SK-N-MC (cell line): ENCODE measurements around the gene PAN2.

Experiments
- DNase-seq: peaks from one replicate; pipeline ENCODE4 v3.0.0-alpha.2; 2011; ENCODE audit warnings: low read depth, low spot score
- H3K27ac ChIP-seq: fragments of 200-600 bp; sonication (generic); 2 replicates; pipeline ENCODE4 v1.5.1; 2016; ENCODE audit warnings: mixed run types
- H3K36me3 ChIP-seq: fragments of 200-600 bp; sonication (generic); 2 replicates; pipeline ENCODE4 v1.6.1; 2017; ENCODE audit warnings: antibody characterized with exemption, low read length, mixed read lengths; ENCODE audit not compliant: insufficient read depth
- H3K4me3 ChIP-seq: fragments of 200-600 bp; sonication (generic); 2 replicates; pipeline ENCODE4 v1.5.1; 2016
- H3K9ac ChIP-seq: fragments of 200-600 bp; sonication (generic); 2 replicates; pipeline ENCODE4 v1.8.0; 2017; ENCODE audit warnings: mixed run types, mixed read lengths; ENCODE audit not compliant: insufficient read length
- H3K9me3 ChIP-seq: fragments of 200-600 bp; sonication (generic); 2 replicates; pipeline ENCODE4 v1.6.1; 2017; ENCODE audit warnings: low read depth, mild to moderate bottlenecking, antibody characterized with exemption, low read length, moderate library complexity, mixed read lengths
- EZH2 ChIP-seq: fragments of 200-600 bp; sonication (generic); IDR thresholded peaks from one replicate; pipeline ENCODE4 v1.6.1; 2017; ENCODE audit warnings: antibody characterized with exemption
- FOXP2 ChIP-seq: optimal IDR thresholded peaks from 2 replicates; pipeline ENCODE3; 2011; ENCODE audit warnings: mild to moderate bottlenecking, moderate library complexity; ENCODE audit not compliant: insufficient read depth; ENCODE audit errors: extremely low read length, control extremely low read depth
- POLR2AphosphoS5 ChIP-seq: IDR thresholded peaks from 2 replicates; pipeline ENCODE4 v1.6.1; 2012; ENCODE audit warnings: mild to moderate bottlenecking, low read depth, low read length, borderline replicate concordance

PAN2 gene

DNA sequence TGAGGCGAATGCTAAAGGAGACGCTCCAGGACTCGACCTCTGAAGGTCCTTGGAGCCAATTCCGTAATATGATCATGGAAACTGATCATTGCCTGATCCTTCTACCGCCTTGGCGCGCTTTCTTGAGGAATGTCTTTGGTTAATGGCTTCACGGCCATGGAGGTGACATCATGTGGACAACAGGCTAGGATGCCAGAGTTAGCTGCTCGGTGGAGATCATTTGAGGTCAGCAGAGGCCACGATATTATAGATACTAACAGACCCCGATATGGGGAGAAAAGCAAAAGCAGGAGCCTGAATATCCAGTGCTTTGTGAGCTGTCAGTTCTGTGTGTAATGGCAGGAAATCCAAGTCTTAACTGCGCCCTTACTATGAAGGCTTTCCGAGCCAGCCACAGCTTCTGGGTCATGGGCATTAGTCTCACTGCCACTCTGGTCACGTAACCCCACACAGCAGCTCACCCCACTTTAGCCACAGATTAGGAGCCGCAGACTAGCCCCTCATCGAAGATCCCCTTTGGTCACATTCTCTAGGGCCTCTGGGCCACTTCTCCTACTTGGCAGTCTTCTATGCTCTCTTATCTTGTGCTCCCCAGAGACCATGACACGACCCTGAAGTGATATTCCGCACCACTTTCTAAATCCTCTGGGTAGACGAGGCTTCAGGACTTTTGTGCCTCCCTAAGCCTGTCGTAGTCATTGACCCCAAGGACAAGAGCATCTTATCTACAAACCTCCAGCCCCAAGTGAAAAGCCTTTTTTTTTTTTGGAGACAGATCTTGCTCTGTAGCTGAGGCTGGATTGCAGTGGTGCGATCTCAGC, 32.9 kb downstream of the PAN2 start:
- peaks cover 38% of the 10 kb centered on the region for H3K36me3 ChIP-seq
- H3K9ac ChIP-seq, result peak overlapping the region; percentile 79

DNA sequence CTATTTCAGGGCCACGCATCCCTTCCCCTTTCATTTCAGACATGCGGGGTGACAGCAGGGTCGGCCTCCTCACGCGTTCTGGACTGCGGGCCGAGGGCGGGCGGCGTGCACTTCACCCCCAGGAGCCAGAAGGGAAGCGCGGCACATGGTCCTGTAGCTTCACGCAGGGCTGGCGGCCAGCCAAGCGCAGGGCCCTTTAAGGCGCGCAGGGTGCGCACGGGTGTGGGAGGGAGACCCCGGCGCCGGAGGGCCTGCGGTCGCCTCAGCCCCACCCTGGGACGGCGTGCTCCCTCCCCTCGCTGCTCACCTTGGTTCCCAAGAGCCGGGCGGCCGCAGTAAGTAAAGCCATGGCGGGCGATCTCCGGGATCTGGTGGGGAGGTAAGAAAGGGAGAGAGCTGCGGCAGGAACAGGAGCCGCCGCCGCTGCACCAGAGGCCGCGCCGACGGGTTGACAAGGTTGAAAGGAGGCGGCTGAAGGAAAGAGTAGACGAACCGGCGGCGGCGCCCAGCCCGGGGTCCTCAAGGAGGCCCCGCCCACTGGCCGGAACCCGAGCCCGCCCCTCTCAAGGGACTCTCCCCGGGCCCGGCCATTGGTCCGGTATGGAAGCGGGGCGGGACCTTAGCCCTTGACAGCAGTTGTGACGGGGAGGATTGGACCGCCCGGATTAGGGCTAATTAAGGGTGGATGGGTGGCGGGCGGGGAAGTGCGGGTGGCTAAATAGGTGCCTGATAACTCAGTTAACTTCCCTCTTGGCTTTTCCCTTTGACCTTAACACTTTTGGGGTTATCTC, 33.8 kb downstream of the PAN2 start, which contains the start of gene CS:
TSS of gene CS (minus strand) at position 478 of the 791 bp plus-strand sequence. CDS start at position 349, 129 bp downstream.
- no peaks in the 10 kb centered on the region for H3K9me3 ChIP-seq
- peak within 1 kb of the TSS; percentile 88 for H3K9ac ChIP-seq
- TF ChIP-seq FOXP2 (peak; percentile 55), EZH2 (no peak), POLR2AphosphoS5 (peak; percentile 67)
- peak within 1 kb of the TSS; percentile 81 for H3K27ac ChIP-seq
- H3K4me3 ChIP-seq, result peak within 1 kb of the TSS; percentile 93
- peaks cover 35% of the 10 kb centered on the region for H3K36me3 ChIP-seq
- DNase-seq, result peak; percentile 81

More for the DNA sequence above, 32.9 kb downstream of the PAN2 start:
- Histone ChIP-seq H3K9me3 (no peaks in the 10 kb centered on the region), H3K27ac (peak overlapping the region; percentile 79), H3K4me3 (peak overlapping the region; percentile 93)
- DNase-seq, result no peak
- TF ChIP-seq FOXP2 (no peak), POLR2AphosphoS5 (no peak), EZH2 (no peak)

DNA sequence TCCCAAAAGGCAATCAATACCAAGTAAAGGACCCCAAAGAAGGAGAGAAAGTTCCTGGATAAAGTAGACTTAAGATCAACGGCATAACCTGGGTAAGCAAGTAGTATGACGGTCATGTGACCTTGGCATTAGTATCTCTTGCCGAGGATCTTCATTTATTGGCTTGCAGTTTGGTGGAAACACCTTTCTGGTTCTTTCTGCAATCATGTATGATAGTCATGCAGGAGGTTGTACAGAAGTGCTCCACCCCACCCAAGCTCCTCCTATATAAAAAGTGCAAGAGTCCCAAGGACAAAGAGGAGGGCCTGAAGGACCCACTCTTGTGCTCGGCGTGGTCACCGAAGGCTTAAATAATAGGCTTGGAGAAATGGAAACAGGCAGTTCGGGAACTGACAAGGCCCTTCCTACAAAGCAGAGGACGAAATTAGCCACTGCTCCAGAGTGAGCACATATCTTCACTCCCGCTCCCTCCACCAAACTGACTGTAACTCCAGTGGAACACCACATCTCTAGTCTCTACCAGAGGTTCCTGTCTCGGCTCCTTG, 34.4 kb downstream of the PAN2 start:
- TF ChIP-seq FOXP2 (no peak), POLR2AphosphoS5 (no peak), EZH2 (no peak)
- DNase-seq, result no peak

DNA sequence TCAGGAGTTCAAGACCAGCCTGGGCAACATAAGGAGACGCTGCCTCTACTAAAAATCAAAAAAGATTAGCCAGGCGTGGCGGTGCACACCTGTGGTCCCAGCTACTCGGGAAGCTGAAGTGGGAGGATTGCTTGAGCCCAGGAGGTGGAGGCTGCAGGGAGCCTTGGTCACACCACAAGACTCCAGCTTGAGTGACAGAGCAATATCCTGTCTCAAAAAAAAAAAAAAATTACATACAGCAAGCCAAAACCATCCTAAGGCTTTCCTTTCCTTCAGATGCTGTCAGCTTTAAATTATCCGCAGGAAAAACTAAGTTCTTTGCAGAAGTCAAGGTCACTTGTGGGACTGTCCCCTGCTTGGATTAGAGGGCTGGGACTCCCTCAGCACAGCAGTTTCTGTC, 35.0 kb downstream of the PAN2 start:
- peak overlapping the region; percentile 88 for H3K9ac ChIP-seq
- H3K36me3 ChIP-seq, result peaks cover 35% of the 10 kb centered on the region
- no peak for DNase-seq
- H3K9me3 ChIP-seq, result no peaks in the 10 kb centered on the region
- TF ChIP-seq FOXP2, result no peak
- H3K27ac ChIP-seq, result no peak overlapping the region
- H3K4me3 ChIP-seq, result peak overlapping the region; percentile 93

More for the DNA sequence above, 34.4 kb downstream of the PAN2 start:
- Histone ChIP-seq H3K9me3 (no peaks in the 10 kb centered on the region), H3K27ac (peak overlapping the region; percentile 81; the same call in 1 of the 2 replicates), H3K9ac (peak overlapping the region; percentile 88), H3K36me3 (peaks cover 34% of the 10 kb centered on the region), H3K4me3 (peak overlapping the region; percentile 93)

DNA sequence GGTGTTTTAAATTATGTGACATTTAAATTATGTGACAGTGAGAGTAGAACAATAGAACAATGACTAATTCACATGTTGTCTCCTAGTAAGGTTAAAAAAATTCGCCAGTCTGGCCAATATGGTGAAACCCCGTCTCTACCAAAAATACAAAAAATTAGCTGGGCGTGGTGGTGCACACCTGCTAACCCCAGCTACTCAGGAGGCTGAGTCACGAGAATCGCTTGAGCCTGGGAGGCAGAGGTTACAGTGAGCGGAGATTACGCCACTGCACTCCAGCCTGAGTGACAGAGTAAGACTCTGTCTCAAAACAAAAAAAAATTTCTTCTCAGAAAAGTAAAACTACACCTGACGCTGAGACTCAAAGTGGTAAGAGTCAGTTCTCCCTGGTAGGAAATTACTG, 36.4 kb downstream of the PAN2 start:
- no peaks in the 10 kb centered on the region for H3K9me3 ChIP-seq
- peaks cover 37% of the 10 kb centered on the region for H3K36me3 ChIP-seq
- TF ChIP-seq EZH2 (no peak), POLR2AphosphoS5 (no peak)
- H3K27ac ChIP-seq, result no peak overlapping the region
- no peak for DNase-seq
- H3K9ac ChIP-seq, result no peak overlapping the region
- no peak overlapping the region for H3K4me3 ChIP-seq

DNA sequence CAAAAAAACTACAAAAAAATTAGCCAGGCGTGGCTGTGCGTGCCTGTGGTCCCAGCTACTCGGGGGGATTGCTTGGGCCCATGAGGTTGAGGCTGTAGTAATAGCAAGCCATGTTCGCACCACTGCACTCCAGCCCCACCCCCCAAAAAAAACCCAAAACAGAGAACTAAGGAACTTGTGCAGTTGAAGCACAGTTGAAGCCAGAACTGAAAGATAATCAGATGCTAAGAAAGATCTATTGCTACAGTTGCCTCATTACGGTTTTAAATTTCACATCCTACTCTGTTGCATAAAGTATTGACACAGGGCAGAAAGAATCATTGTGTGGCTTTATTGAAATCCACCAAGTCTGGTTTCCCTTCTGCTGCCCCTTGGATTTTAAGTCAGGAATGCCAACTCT, 37.5 kb downstream of the PAN2 start:
- H3K9me3 ChIP-seq, result no peaks in the 10 kb centered on the region
- H3K4me3 ChIP-seq, result no peak overlapping the region
- DNase-seq, result no peak
- H3K9ac ChIP-seq, result no peak overlapping the region
- TF ChIP-seq FOXP2 (no peak), POLR2AphosphoS5 (no peak), EZH2 (no peak)
- no peak overlapping the region for H3K27ac ChIP-seq
- peaks cover 43% of the 10 kb centered on the region for H3K36me3 ChIP-seq

DNA sequence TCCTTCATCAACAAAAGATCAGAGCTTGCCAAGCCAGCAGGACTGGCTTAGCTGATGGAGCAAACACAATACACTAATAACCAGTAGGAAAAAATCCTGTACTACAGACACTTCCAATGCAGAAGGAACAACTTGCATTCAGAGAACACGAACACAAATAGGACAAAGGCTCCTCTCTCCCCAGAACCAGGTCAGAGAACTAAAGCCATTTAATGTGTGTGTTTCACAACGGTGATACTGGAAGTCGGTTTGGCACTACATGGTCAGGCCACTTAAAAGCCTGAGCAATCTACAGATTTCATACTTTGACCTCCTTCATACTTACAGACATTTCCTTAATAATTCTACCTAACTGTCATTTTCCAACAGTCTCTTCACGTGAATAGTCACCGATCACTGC, 40.0 kb downstream of the PAN2 start:
- no peak for TF ChIP-seq EZH2
- TF ChIP-seq POLR2AphosphoS5, result no peak
- TF ChIP-seq FOXP2, result no peak
- Histone ChIP-seq H3K4me3 (no peak overlapping the region), H3K9ac (no peak overlapping the region), H3K36me3 (peaks cover 62% of the 10 kb centered on the region), H3K27ac (no peak overlapping the region), H3K9me3 (no peaks in the 10 kb centered on the region)
- DNase-seq, result no peak

DNA sequence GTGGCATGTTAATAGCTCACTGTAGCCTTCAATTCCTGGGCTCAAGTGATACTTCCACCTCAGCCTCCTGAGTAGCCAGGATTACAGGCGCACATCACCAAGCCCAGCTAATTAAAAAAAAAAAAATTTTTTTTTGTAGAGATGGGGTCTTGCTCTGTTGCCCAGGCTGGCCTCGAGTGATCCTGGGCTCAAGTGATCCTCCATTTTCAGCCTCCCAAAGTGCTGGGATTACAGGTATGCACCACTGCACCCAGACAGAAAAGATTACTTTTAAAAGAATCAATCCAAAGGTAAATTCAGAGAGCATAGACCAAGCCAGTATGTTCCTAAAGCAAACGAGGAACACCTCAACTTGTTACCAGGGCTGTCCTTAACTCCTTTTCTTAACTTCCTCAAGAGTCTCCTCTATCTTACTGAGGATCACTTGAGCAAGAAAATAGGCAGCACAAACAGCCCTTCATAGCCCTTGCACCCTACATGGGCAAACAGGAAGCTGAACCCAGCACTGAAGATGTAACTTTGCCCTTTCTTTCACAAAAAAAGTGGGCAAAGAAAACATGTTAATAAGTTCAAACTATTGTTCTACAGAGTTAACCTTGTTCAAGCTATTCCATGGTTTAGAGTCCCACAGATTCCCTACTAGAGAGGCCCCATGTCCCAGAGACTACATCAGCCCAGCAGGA, 45.0 kb downstream of the PAN2 start:
- Histone ChIP-seq H3K27ac (peak overlapping the region; percentile 50), H3K9me3 (no peaks in the 10 kb centered on the region), H3K4me3 (no peak overlapping the region), H3K36me3 (peaks cover 50% of the 10 kb centered on the region), H3K9ac (no peak overlapping the region)
- no peak for TF ChIP-seq FOXP2
- TF ChIP-seq EZH2, result no peak
- TF ChIP-seq POLR2AphosphoS5, result no peak
- DNase-seq, result no peak
